Neutrophil (primary cell): ENCODE results near the gene DCDC1.
"Not testable (repeated sequence)": the region's sequence is repeated elsewhere in the genome, so short reads cannot be mapped to it uniquely, and the experiment has no call there.

Experiments used
- H3K27ac ChIP-seq: fragments of 200-600 bp; sonication (generic); 2 replicates; pipeline ENCODE4 v1.5.1; 2016; ENCODE audit warnings: mild to moderate bottlenecking, moderate library complexity
- H3K27me3 ChIP-seq: fragments of 200-600 bp; sonication (generic); 2 replicates; pipeline ENCODE4 v1.6.0; 2016; ENCODE audit warnings: mild to moderate bottlenecking
- H3K36me3 ChIP-seq: fragments of 200-600 bp; sonication (generic); 2 replicates; pipeline ENCODE4 v1.5.1; 2017
- H3K4me1 ChIP-seq, 2 experiments: fragments of 200-600 bp in 1 of 2; sonication (generic) in 1 of 2; 1 replicate in 1 of 2; 2 replicates in 1 of 2; pipeline versions ENCODE4 v1.5.1 to v1.6.1; 2013 to 2016; ENCODE audit warnings: low read depth in 1 of 2, low read length in 1 of 2, mild to moderate bottlenecking in 1 of 2, moderate library complexity in 1 of 2; ENCODE audit not compliant: control insufficient read depth in 1 of 2, insufficient read depth in 1 of 2
- H3K4me3 ChIP-seq, 2 experiments: fragments of 200-600 bp in 1 of 2; sonication (generic) in 1 of 2; 1 replicate in 1 of 2; 2 replicates in 1 of 2; pipeline ENCODE4 v1.5.1; 2013 to 2016; ENCODE audit warnings: low read depth in 1 of 2, low read length in 1 of 2, mild to moderate bottlenecking in 1 of 2, moderate library complexity in 1 of 2
- H3K9me3 ChIP-seq: fragments of 200-600 bp; sonication (generic); 2 replicates; pipeline ENCODE4 v1.5.1; 2016
- CTCF ChIP-seq: fragments of 200-600 bp; sonication (generic); IDR thresholded peaks from 2 replicates; pipeline ENCODE4 v1.5.1; 2016; ENCODE audit warnings: antibody characterized with exemption

Gene DCDC1

GRCh38 chr11:31295308-31295707 is 74.2 kb downstream of the DCDC1 start:
- no peaks in the 10 kb centered on the region for H3K4me1 ChIP-seq
- no peaks in the 10 kb centered on the region for H3K36me3 ChIP-seq
- H3K27me3 ChIP-seq = no peaks in the 10 kb centered on the region
- H3K27ac ChIP-seq = no peak overlapping the region
- no peaks in the 10 kb centered on the region for H3K9me3 ChIP-seq
- no peak for TF ChIP-seq CTCF
- H3K4me3 ChIP-seq = no peak overlapping the region

- not testable (repeated sequence) for H3K36me3 ChIP-seq, H3K4me1 ChIP-seq, H3K4me3 ChIP-seq, H3K9me3 ChIP-seq, H3K27me3 ChIP-seq, H3K27ac ChIP-seq
These were observed 96.0 kb downstream of the DCDC1 start for GRCh38 chr11:31273527-31273926.

- TF ChIP-seq CTCF = no peak
- Histone ChIP-seq H3K4me3 (no peak overlapping the region), H3K27ac (no peak overlapping the region), H3K36me3 (no peaks in the 10 kb centered on the region), H3K4me1 (no peaks in the 10 kb centered on the region), H3K9me3 (no peaks in the 10 kb centered on the region), H3K27me3 (no peaks in the 10 kb centered on the region)
These were observed 101.8 kb downstream of the DCDC1 start for GRCh38 chr11:31267720-31268119.

- no peaks in the 10 kb centered on the region for H3K27me3 ChIP-seq
- no peaks in the 10 kb centered on the region for H3K4me1 ChIP-seq
- no peaks in the 10 kb centered on the region for H3K36me3 ChIP-seq
- no peak overlapping the region for H3K27ac ChIP-seq
- H3K9me3 ChIP-seq = no peaks in the 10 kb centered on the region
- H3K4me3 ChIP-seq = no peak overlapping the region
- no peak for TF ChIP-seq CTCF
These were observed 104.7 kb downstream of the DCDC1 start for GRCh38 chr11:31264834-31265233.

- no peaks in the 10 kb centered on the region for H3K4me1 ChIP-seq
- H3K27ac ChIP-seq = no peak overlapping the region
- no peaks in the 10 kb centered on the region for H3K36me3 ChIP-seq
- TF ChIP-seq CTCF = no peak
- H3K4me3 ChIP-seq = no peak overlapping the region
- H3K9me3 ChIP-seq = no peaks in the 10 kb centered on the region
- no peaks in the 10 kb centered on the region for H3K27me3 ChIP-seq
These were observed 106.8 kb downstream of the DCDC1 start for GRCh38 chr11:31262761-31263160.

GRCh38 chr11:31259797-31260196 is 109.7 kb downstream of the DCDC1 start:
- Histone ChIP-seq H3K4me3 (no peak overlapping the region), H3K27me3 (no peaks in the 10 kb centered on the region), H3K36me3 (no peaks in the 10 kb centered on the region), H3K4me1 (no peaks in the 10 kb centered on the region), H3K9me3 (no peaks in the 10 kb centered on the region), H3K27ac (no peak overlapping the region)
- no peak for TF ChIP-seq CTCF
